ENCODE results near the gene C1orf198.
A peak's percentile ranks its signal among the peaks of the same experiment; 100 is the strongest.

Gene C1orf198, protein sequence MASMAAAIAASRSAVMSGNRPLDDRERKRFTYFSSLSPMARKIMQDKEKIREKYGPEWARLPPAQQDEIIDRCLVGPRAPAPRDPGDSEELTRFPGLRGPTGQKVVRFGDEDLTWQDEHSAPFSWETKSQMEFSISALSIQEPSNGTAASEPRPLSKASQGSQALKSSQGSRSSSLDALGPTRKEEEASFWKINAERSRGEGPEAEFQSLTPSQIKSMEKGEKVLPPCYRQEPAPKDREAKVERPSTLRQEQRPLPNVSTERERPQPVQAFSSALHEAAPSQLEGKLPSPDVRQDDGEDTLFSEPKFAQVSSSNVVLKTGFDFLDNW

DNA sequence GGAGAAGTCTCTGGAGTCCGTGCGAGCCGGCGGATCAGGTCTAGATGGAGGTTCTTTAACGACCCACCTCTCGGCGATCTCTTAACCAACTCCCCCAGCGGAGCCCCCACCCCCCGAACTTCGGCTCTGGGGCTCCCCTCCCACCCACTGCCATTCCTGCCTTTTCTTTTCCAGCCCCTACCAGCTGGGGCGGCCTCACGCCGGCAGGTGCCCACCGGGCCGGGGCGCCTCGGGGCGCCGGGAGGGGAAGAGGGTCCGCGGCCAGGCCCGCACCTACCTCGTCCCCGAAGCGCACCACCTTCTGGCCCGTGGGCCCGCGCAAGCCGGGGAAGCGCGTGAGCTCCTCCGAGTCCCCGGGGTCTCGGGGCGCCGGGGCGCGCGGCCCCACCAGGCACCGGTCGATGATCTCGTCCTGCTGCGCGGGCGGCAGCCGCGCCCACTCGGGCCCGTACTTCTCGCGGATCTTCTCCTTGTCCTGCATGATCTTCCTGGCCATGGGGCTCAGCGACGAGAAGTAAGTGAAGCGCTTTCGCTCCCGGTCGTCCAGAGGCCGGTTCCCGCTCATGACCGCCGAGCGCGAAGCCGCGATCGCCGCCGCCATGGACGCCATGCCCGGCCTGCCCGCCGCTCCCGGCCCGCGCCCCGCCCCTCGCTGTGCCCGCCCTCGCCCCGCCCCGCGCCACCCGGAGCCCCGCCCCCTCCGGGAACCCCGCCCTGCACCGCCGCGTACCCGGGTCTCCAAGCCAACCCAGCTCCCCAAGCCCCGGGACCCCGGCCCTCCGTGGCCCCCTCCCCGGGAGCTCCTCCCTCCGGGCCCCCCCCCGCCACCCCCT lies at the start of gene C1orf198:
TSS of gene C1orf198 (minus strand) at position 619 of the 833 bp plus-strand sequence. CDS start at position 610, 9 bp downstream.
- no peak for DNase-seq

GRCh38 chr1:230917284-230918135 lies 49.2 kb upstream of the C1orf198 start:
- peak; percentile 35 for DNase-seq

DNA sequence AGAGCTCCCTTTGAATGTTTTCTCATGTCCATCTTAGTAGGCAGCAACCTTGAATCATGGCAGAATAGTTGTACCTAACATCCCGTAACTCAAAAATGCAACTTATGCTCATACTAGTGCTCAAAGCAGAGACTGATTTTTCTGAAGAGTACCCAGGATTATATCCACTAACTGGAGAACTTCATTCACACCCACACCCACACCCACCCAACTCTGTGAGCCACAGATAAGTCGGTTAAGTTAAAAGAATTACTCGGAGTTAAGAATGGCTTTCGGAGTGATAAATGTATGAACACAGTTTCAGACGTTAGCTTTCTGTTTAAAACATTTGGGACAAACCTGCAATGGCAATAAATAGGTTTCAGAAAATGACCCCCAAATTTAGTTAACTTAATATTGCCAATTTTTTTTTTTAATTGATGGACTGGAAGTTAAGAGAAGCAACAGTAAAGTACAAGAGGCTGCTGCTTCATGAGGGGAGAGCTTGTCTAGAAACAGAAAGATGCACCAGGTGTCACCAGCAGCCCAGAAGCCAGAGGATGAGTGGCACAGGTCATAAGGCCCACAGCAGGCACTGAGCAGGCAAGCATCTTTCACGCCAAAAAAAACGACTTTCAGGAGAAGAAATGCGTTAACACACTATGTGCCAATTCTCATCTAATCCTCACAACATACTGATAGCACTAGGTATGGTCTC lies 48.4 kb upstream of the C1orf198 start:
- DNase-seq, result no peak

GRCh38 chr1:230915078-230915477 lies 46.8 kb upstream of the C1orf198 start:
- DNase-seq, result no peak

DNA sequence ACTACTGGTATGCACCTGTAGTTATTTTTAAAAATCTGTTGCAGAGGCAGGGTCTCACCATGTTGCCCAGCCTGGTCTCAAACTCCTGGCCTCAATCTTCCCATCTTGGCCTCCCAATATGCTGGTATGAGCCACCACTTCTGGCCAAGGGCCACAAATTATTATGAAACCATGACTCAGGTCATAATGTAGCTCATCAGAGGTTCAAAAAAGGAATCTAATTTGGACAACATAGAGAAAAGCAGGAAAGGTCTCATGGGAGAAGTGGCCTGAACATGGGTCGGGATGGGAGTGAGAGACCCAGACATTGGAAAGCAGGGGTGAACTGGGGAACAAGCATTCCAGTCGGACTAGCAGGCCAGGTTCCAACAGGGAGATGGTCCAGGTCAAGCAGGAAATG lies 45.2 kb upstream of the C1orf198 start:
- DNase-seq, result no peak

DNA sequence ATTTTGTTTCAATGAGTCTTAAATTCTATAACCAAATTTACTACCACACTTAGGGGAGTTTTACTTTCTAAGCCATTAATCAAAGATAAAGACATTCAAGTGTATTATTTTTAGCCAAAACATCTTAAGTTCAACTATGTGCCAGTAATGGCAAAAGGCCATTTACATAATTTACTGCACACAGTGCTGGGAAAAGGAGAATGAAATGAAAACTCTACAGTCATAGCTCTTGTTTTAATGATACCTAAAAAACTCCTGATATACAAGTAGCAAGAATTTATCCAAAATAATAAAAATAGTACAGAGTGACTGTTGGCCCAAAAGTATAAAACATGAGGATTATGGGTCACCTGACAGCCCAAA lies 42.4 kb upstream of the C1orf198 start:
- DNase-seq, result no peak

DNA sequence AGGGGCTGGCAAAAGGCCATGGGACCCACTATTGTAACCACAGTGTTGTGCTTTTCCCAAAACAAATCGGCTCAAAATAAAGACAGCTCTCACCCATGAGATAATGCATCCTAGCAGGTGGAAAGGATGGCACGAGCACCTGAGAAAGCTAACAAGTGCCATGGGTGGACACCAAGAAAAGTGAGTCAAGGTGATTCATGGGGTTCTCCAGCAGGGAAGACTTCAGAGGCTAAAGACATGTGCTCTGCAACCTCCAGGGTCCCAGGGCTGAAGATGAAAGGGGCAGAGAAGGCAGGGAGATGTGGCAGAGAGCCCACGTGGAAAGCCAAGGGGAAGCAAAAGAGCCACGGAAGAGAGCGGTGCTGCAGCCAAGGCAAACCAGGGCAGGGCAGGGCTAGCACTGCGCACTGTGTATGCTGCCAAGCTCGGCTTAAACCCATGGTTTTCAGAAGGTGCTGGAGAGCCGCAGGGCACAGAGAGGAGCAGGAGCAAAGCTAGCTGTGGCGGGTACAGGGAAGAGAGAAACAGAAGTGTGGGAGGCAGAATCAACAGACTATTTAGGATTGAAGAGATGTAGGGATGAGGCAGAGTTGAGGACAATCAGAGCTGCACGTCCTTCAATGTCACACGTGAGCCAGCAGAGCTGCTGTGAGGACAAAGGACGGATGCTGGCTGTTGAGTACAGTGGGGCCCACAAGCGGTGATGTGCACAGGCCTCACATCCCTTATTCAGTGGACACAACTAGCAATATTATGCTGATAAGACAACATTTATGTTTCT lies 41.8 kb upstream of the C1orf198 start:
- no peak for DNase-seq

GRCh38 chr1:230907472-230908205 lies 39.3 kb upstream of the C1orf198 start:
- no peak for DNase-seq

GRCh38 chr1:230906226-230906625 lies 37.9 kb upstream of the C1orf198 start:
- no peak for DNase-seq

GRCh38 chr1:230905733-230906132 lies 37.4 kb upstream of the C1orf198 start:
- DNase-seq, result no peak

GRCh38 chr1:230902349-230902923 lies 34.1 kb upstream of the C1orf198 start:
- no peak for DNase-seq

DNA sequence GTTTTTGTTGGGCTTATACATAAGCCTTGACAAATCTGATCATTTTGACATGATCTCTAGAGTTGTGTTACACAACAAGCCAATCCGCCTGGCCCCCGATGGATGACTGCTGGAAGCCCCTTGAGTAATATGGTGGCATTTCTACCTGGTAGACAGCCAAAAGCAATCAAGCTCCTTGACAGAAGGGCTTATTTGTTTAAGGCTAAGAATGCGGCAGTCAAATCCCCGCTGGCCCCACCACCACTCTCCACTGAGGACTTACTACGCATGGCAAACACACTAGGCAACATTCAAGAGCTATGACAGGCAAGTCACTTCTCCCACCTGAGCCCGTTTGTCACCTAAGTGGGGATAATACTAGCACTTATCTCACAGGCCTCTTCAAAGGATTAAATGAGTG lies 33.4 kb upstream of the C1orf198 start:
- DNase-seq, result no peak

- no peak for DNase-seq
Measured at GRCh38 chr1:230900984-230901383, 32.7 kb upstream of the C1orf198 start.

DNA sequence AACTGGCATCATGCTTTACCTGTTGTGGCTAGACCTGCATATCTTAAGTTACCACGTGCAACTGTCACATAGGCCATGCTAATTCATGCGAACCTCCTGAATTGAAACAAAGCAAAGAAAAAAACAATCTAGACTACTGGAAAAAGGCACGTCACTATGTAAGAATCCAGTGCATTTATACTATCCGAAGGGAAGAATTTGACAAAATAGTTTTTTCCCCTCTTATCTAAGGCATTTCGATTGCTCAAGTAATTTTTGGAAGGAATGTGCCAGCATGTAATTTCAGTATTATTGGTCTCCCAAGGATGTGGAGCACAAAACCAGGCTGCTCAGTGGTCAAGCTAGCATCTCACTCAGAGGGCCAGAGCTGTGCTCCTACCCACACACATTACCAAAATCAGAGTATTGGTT lies 31.5 kb upstream of the C1orf198 start:
- no peak for DNase-seq

DNA sequence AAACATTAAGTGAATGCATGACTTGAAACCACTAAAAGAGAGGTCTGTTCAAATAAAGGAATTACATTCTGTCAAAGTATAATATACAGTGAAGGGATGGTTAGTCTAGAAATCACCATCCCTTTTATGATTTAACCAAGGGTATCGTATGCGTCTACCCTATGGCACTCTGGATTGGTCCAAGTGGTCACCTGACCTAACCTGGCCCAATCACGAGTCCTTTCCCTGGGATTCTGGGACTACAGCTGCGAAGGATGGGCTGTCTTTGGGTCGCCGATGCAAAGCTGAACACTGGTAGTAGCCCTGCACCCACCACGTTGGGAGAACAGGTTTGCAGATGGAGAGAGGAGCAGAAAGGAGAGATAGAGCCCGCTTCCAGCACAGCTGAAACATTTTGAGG lies 30.4 kb upstream of the C1orf198 start:
- DNase-seq, result no peak

GRCh38 chr1:230898144-230898543 lies 29.8 kb upstream of the C1orf198 start:
- DNase-seq, result no peak

DNA sequence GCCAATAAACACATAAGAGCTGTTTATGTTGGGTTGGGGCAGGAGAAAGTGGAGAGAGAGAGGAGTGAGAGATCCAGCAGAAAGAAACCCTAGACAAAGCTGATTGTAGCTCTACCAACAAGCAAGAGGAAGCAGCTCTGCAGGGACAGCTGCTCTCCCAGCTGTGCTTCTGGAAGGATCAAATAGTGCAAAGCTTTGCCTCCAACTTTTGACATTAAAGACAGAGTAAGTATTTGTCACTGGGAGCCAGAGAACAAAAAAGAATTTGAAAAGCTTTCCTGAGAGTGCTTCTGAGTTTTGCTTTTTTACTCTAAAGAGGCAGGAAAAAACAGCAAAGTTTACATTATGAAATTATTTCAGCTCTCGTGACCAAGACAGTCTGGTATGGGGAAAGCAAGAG lies 28.5 kb upstream of the C1orf198 start:
- no peak for DNase-seq

- DNase-seq, result no peak
Measured at GRCh38 chr1:230895452-230895851, 27.1 kb upstream of the C1orf198 start.

GRCh38 chr1:230894664-230895063 lies 26.3 kb upstream of the C1orf198 start:
- DNase-seq, result no peak

DNA sequence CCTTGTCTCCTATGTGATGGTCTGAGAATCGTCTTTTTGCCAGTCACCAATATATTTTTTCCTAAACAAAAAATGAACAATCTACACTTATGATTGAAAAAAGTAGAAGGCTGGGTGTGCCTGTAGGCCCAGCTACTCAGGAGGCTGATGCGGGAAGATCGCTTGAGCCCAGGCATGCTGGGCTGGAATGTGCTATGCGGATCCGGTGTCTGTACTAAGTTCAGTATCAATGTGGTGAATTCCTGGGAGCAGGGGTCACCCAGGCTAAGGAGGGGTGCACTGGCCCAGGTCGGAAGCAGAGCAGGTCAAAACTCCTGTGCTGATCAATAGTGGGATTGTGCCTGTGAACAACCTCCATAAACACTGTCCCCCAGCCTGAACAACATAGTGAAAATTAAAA lies 25.7 kb upstream of the C1orf198 start:
- DNase-seq, result no peak

- DNase-seq, result no peak
Measured at GRCh38 chr1:230892018-230892491, 23.7 kb upstream of the C1orf198 start.
